IMR-90 (cell line): ENCODE results near the gene MYL10.

Experiments used
- ELK1 ChIP-seq: fragments of 150-350 bp; IDR thresholded peaks from 2 replicates; pipeline ENCODE4 v1.6.1; 2016; ENCODE audit warnings: low read depth, mild to moderate bottlenecking, low read length, moderate library complexity, borderline replicate concordance
- TF ChIP-seq, protein P1 (sequence below): conservative IDR thresholded peaks from 2 replicates; pipeline ENCODE4 v1.5.1; 2012; ENCODE audit warnings: mild to moderate bottlenecking, low read depth, low read length, improper control_type of control experiment

DNA sequence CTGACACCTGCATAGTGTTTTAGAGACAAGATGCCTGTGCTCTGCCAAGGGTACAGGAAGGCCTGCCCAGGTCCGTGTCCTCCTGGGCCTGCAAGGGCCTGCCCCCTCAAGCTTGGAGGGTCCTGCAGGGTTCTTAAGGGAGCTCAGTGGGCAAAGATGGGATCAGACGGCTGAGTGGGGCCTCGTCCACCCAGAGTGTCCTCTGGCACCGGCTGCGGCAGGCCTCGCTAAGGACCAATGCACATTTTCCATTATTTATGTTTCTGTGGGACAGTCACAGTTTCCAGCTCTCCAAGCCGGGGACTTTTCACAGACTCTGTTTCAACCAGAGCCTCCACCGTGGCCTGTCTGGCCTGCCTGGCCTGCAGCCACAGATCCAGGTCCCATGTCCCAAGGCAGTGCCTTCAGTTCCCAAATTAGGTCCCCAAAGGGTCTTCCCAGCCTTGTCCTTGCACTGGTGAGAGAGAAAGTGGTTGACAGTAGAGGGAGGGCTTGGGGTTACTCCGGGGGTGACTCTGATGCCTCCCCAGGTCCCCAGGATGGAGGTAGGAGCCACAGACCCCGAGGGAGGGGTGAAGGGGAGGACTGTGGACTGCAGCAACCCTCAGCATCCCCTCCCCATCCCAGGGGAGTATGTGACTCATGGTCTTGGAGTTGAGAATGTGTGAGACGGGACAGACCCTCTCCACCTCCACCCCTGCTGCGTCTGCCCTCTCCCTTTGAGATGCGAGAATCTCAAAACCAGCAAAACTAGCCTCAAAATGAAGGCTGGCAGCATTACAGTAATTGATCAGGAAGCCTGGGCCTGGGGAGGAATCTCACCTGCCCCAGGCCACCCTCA lies 14.8 kb downstream of the MYL10 start:
- TF ChIP-seq ELK1 = no peak
- TF ChIP-seq, protein P1, sequence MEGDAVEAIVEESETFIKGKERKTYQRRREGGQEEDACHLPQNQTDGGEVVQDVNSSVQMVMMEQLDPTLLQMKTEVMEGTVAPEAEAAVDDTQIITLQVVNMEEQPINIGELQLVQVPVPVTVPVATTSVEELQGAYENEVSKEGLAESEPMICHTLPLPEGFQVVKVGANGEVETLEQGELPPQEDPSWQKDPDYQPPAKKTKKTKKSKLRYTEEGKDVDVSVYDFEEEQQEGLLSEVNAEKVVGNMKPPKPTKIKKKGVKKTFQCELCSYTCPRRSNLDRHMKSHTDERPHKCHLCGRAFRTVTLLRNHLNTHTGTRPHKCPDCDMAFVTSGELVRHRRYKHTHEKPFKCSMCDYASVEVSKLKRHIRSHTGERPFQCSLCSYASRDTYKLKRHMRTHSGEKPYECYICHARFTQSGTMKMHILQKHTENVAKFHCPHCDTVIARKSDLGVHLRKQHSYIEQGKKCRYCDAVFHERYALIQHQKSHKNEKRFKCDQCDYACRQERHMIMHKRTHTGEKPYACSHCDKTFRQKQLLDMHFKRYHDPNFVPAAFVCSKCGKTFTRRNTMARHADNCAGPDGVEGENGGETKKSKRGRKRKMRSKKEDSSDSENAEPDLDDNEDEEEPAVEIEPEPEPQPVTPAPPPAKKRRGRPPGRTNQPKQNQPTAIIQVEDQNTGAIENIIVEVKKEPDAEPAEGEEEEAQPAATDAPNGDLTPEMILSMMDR = no peak
